Measurements from ENCODE around the gene ABCA10.

Gene ABCA10

DNA sequence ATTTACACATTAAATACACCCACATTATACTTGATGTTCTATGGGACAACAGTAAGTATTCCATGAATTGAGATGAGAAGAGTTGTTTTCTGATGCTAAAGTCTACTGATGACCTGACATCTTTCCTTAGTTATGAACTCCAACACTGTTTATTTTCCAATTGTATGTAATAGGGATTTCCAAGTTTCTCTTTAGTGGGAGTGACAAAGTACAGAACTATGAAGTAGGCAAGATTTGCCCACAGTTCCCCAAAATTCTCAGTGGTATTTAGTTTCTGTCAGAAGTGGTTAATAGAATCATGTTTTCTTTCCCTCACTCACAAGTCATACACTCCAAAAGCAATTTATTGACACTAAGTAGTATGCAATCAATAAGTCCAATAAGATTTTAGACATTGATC lies 64.4 kb downstream of the ABCA10 start:
- no peak for DNase-seq

GRCh38 chr17:69159418-69159817 lies 69.2 kb downstream of the ABCA10 start:
- no peak for DNase-seq

DNA sequence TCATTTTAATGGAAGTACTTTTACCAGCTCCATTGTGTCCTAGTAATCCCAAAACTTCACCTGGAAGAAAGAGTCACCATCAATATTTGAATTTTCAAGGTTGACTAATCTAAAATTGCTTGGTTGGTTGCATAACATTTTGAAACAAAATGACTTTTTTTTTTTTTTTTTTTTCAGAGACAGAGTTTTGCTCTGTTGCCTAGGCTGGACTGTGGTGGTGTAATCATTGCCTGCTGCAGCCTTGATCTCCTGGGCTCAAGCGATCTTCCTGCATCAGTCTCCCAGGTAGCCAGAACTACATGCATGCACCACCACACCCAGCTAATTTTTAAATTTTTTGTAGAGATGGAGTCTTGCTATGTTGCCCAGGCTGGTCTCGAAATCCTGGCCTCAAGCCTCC lies 74.4 kb downstream of the ABCA10 start:
- no peak for DNase-seq

GRCh38 chr17:69150333-69150732 lies 78.3 kb downstream of the ABCA10 start:
- no peak for DNase-seq

DNA sequence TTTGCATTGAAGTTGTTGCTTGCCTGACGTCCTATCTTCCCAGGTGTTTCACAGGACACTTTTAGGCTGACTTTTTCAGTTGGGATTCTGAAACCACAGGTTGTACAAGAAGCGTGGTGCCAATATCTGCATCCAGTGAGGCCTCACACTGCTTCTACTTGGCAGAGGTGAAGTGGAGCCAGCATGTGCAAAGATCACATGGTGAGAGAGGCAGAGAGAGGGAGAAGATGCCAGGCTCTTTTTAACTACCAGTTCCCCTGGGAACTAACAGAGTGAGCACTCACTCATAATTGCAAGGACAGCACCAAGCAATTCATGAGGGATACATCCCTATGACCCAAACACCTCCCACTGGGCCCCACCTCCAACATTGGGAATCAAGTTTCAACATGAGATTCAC lies 81.2 kb downstream of the ABCA10 start:
- peak in 1 of 3 experiments; percentile 7 for DNase-seq

DNA sequence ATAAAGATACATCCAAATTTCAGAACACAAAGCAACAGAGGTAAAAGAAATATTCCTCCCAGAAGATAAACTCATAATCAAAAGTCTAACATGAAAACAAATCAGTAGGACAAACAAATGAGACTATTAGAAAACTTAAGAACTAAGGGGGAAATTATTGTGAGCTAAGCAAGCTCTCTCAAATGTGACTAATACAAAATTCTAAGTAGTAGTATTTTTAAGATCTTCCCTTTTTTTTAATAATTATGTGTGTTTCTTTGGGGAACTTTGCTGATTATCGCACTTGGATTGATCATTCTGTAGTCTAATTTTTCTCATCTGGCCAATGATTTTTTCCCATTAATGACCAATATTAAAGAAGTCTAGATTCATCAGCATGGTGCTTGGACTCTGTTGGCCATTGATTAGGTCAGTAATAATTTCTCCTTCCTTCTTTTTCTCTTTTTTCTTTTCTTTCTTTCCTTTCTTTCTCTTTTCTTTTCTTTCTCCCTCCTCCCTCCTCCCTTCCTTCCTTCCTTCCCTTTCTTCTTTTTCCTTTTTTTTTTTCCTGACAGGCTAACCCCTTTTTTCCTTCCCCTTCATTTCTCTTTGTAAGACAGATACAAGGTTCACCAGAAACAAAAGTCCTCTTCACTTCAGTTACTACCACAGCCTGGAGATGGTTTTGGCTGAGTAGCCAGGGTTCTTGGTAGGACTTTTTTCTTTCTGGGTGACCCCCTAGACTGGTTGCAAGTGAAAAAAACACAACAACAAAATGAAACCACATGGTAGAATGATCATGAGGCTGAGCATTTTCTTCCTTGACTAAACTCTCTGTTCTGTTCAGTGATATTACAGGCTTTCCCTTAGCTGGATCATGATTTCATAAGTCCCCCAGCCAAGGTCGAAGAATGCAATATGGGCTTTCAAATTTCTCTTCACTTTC lies 84.0 kb downstream of the ABCA10 start:
- DNase-seq: no peak

DNA sequence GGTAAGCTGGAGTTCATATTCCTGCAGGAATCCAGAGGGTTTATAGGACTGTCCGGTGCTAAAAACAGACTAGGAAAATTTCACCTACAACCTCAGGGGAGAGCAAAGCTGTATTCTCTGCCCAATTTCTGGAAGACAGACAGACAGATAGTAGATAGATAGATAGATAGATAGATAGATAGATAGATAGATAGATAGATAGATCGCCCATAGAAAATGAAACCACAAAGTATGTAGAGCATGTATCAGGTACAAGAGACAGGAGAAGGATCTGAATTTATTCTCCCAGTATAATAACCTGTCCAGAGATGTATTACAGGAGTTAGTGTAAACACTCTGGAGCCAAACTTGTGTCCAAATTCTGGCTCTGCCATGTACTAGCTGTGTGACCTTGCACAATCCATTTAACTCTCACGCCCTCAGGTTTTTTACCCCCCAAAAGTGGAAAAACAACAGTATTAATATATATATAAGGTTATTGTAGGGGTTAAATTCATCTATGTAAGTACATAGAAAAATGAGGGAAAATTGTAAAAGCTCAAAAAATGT lies 84.9 kb downstream of the ABCA10 start:
- no peak for DNase-seq

DNA sequence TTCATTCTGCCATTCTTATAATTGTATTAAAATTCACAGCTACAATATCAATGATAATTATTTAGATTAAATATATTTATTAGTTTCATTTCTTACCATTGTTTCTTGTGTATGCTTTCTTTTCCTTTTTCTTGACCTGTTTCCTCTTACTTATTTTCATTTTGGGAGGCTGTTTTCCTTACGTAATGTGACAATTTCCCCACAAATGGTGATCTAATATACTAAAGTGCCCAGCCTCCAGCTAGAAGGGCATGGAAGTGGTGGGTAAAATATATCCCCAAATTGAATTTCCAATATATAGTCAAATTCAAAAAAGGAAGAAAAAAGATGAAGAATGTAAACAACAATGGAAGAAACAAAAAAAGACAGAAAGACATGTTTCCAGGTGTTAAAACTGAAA lies 85.5 kb downstream of the ABCA10 start:
- DNase-seq: no peak

GRCh38 chr17:69142175-69142802 lies 86.3 kb downstream of the ABCA10 start:
- DNase-seq: no peak

- no peak for DNase-seq
Observed at GRCh38 chr17:69141431-69142174, 87.0 kb downstream of the ABCA10 start, which contains the start of gene ABCA6. Gene ABCA6, minus strand, starts transcription at chr17:69141895. Its CDS starts 1,192 bp downstream, at chr17:69140703.

- no peak for DNase-seq
Observed at GRCh38 chr17:69134112-69134511, 94.5 kb downstream of the ABCA10 start.

DNA sequence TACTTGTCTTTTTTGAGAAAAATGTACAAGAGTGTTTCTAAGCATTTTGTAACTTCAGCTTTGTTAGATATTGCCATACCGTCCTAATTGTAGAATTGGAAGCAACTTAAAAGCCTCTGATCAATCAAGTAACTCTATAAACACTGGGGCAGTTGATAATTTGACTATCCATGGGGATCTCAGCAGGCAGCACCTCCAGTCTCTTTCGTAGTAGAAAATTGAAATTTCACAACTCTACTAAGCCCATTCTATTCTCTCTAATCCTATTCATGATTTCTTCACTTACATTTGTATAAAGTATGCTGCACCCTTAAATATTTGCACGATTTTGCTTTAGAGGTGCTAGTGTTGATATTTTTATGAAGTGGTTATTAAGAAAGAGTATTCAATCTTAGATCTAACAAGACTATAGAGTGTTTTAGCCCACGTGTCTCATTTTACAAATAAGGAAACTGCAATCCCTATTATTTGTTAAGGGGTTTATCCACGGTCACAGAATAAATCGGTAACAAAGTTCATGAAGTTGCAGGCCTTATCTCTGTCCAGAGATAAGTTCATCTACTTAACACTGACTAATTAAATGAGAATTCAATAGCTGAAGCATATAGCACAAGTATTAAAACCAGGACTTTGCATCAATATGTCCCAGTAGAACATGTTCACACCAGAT lies 97.9 kb downstream of the ABCA10 start:
- no peak for DNase-seq

DNA sequence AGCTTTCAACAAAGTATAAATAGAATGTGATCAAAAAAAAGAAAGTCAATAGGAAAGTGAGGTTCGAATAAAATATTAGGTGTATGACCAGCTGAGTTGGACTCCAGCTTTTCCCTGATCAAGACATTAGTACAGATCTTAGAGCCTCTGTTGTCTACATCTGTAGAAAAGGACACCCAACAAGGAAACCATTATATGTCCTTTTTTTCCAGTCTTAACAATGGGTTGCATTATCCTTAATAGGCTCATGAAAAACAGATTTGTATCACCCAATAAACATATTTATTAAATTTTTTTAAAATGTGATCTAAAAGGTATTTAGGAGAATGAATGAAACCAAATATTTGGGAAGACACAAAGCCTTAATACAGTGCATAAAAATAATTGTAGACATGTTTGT lies 105.0 kb downstream of the ABCA10 start:
- no peak for DNase-seq

- no peak for DNase-seq
Observed at GRCh38 chr17:69122065-69122464, 106.6 kb downstream of the ABCA10 start.

DNA sequence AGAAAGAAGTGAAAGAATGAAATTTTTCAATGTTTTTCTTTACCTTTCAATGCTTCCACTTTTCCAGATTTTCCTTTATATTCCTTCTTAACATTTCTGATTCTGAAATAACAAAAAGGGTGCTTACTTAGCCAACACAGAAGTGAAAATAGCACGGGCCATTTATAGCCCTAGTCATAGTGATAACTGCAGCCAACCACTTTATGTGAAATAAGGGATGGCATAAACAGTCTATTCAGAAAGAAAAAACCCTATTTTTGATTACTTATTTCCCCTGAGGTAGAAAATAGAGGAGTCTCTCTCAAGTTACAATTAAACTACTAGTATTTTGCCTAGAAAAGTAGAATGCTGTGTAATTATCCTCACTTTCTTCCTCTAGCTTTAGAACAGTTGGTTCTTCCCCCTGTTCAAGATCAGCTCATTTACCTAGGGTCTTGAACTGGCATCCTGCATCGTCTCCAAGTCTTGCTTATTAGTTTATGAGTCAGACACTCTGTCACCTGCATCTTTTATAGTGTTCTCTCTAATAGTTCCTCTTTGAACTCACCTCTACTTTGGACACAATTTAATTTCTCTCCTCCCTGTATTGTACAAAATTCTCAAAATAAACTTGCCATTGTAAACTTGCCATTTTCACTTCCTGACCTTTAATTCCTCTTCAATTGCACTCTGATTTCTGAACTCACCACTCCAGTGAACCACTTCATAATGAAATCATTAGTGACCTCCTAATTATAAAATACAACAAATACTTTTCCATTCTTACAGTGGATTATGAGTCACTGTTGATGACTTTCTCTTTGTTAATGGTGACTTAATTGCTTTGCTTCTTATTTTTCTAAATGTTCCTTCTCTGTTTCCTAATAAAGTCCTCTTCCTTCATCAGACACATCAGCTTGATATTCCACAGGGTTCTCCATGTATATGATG lies 110.5 kb downstream of the ABCA10 start:
- DNase-seq: no peak

GRCh38 chr17:69111794-69112193 lies 116.8 kb downstream of the ABCA10 start:
- DNase-seq: no peak

GRCh38 chr17:69105907-69106730 lies 122.5 kb downstream of the ABCA10 start:
- peak in 1 of 3 experiments; percentile 2 for DNase-seq

DNA sequence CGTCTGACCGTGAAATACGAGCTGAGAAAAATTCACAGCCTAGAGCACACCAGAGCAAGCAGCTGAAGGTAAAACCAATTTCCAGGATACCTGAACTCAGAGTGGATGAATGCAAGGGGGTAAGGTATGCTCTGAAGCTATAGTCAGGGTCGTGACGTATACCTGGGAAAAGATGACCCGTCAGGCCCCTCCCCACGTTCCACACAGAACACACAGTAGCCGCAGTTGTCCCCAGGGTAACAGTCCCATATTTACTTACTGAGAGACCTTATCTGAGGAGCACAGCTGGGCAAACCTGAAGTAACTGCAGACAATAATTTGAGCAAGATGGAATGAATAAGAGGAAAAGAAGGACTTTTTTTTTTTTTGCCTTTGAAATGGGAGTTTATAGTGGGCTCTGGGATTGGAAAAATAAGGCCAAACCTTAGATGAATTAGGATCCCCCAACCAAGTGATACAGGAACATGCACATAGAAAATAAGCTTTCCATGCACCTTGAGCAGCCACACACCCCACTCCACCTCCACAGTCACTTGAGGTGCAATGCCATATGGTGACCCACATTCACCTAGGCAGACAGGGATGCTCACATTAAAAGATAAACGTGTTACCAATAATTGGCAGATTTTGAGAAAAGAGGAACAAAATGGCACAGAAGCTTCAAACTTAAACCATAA lies 124.9 kb downstream of the ABCA10 start:
- DNase-seq: peak in 2 of 3 experiments; percentile 2 to 12

DNA sequence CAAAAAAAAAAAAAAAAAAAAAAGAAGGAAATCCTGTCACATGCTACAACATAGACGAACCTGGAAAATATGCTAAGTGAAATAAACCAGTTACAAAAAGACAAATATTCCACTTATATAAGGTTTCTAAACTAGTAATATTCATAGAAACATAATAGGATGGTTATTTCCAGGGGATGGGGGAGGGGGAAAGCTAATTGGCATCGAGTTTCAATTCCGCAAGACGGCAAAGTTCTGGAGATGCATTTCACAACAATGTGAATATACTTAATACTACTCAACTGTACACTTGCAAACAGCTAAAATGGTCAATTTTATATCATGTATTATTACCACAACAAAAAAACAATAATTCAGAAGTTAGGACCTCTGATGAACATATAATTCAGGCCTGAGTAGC lies 130.0 kb downstream of the ABCA10 start:
- no peak for DNase-seq

Data from NCI-H1417 (cell line).